ENCODE results near the gene C10orf95.
A peak's percentile ranks its signal among the peaks of the same experiment; 100 is the strongest.

Gene C10orf95

DNA sequence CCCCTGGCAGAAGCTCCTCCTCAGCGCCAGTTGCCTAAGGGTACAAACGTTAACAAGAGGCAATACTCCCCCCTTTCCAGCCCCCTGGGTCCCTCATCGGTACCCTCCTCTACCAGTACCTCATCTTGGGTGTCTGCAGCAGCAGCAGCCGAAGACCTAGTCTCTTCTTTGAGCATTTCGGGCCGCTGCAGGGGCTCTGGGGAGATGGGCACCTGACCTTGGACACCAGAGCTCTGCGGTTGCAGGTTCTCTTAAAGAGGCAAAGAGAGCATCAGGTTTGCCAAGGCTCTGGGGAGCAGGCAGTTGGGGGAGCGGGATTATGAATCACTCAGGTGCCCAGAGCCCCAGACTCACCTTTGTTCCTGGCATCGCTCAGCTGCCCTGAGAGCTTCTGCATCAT is 27.2 kb downstream of the C10orf95 start:
- DNase-seq (ENCODE audit: low read depth in 1 of 2, low spot score in 1 of 2), result no peak
- in situ Hi-C loops (cut with HindIII; ENCODE audit: low pct_unique_long_range_greater_than_20kb, low sequenced_read_pairs), result no loop called here
- no peak for TF ChIP-seq JUND (IDR thresholded peaks at IDR 0.05; ENCODE audit: low read depth)

DNA sequence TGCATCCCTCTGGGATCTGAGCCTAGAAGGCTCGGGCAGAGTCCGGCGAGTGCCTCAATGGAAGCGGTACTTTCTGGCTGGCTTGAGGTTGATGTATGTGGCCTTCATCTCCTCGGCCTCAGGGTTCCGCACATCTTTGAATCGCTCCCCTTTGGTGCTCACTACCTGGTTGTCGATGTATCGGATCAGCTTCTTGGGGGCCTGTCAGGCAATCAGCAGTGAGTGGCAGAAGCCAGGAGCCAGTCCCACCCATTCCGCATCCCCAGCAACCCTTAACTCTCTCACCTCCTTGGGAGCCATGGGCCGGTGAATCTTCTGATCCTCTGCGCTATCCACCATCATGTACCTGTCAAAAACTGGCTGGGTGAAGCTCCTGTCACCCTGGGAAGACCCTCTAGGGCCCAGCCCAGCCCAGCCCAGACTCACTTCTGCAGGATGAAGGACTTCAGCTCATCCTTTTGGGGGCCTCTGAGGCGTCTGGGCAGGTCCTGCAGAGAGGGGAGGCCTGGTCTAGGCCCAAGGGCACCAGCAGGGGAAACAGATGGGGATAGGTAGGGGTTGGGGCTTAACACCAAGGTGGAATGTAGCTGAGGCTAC is 27.9 kb downstream of the C10orf95 start:
- DNase-seq (ENCODE audit: low read depth in 1 of 2, low spot score in 1 of 2), result no peak
- no peak for TF ChIP-seq JUND (IDR thresholded peaks at IDR 0.05; ENCODE audit: low read depth)
- in situ Hi-C loops (cut with HindIII; ENCODE audit: low pct_unique_long_range_greater_than_20kb, low sequenced_read_pairs), result no loop called here

DNA sequence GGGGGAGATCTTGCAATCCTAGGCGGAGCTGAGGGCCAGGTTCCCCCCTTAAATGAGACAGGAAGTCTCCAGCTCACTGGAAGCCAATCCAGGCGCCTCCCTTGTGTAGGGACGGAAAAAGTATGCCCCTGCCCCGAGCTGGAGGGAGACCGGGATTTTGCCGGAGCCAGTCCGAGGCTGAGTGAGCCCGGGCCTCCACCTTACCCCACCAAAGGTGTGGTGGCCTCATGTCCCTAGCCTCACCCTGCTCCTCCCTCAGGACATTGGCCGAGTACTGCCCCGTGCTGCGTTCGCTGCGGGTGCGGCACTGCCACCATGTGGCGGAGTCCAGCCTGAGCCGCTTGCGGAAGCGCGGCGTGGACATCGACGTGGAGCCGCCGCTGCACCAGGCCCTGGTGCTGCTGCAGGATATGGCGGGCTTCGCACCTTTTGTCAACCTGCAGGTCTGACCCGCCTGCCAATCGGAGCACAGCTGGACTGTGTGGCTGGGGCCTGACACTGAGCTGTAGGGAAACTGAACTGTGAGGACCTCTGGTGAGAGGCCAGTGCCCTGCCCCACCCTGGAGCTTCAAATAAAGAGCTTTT is 28.7 kb downstream of the C10orf95 start:
- no peak for TF ChIP-seq JUND (IDR thresholded peaks at IDR 0.05; ENCODE audit: low read depth)
- peak; percentile 91 to 92 for DNase-seq (ENCODE audit: low read depth in 1 of 2, low spot score in 1 of 2)
- in situ Hi-C loops (cut with HindIII; ENCODE audit: low pct_unique_long_range_greater_than_20kb, low sequenced_read_pairs), result no loop called here

DNA sequence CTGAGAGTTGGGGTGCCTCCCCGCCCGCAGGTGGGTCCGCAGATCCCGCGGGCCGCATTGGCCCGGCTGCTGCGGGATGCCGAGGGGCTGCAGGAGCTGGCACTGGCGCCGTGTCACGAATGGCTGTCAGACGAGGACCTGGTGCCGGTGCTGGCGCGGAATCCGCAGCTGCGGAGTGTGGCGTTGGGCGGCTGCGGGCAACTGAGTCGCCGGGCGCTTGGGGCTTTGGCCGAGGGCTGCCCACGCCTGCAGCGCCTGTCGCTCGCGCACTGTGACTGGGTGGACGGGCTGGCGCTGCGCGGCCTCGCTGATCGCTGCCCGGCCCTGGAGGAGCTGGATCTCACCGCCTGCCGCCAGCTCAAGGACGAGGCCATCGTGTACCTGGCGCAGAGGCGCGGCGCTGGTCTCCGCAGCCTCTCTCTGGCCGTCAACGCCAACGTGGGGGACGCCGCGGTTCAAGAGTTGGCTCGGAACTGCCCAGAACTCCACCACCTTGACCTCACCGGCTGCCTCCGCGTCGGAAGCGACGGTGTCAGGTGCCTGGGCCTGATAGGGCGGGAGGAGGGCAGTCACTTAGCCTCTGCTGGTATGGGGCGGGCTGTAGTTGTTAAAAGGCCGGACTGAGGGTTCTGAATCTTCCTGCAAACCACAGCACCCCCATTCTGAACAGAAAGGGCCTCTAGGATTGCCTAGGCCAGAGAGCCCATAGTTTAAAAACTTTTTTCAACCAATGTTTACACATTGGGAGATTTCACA is 29.4 kb downstream of the C10orf95 start:
- no peak for TF ChIP-seq JUND (IDR thresholded peaks at IDR 0.05; ENCODE audit: low read depth)
- in situ Hi-C loops (cut with HindIII; ENCODE audit: low pct_unique_long_range_greater_than_20kb, low sequenced_read_pairs), result no loop called here
- peak in 1 of 2 experiments; percentile 71 for DNase-seq (ENCODE audit: low read depth in 1 of 2, low spot score in 1 of 2)

DNA sequence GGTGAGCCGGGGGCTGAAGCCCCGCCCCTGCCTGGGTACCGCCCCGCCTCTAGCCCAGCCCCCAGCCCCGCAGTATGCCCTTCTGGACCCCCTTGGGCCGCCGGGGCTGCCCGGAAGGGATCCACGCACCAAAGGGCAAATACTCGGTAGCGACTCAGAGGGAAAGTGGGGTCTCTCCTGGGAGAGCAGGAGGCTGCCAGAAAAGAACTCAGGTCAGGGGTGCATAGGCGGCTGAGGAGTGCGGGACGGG is 29.9 kb downstream of the C10orf95 start:
- DNase-seq (ENCODE audit: low read depth in 1 of 2, low spot score in 1 of 2), result no peak
- in situ Hi-C loops (cut with HindIII; ENCODE audit: low pct_unique_long_range_greater_than_20kb, low sequenced_read_pairs), result no loop called here
- TF ChIP-seq JUND (IDR thresholded peaks at IDR 0.05; ENCODE audit: low read depth), result no peak

DNA sequence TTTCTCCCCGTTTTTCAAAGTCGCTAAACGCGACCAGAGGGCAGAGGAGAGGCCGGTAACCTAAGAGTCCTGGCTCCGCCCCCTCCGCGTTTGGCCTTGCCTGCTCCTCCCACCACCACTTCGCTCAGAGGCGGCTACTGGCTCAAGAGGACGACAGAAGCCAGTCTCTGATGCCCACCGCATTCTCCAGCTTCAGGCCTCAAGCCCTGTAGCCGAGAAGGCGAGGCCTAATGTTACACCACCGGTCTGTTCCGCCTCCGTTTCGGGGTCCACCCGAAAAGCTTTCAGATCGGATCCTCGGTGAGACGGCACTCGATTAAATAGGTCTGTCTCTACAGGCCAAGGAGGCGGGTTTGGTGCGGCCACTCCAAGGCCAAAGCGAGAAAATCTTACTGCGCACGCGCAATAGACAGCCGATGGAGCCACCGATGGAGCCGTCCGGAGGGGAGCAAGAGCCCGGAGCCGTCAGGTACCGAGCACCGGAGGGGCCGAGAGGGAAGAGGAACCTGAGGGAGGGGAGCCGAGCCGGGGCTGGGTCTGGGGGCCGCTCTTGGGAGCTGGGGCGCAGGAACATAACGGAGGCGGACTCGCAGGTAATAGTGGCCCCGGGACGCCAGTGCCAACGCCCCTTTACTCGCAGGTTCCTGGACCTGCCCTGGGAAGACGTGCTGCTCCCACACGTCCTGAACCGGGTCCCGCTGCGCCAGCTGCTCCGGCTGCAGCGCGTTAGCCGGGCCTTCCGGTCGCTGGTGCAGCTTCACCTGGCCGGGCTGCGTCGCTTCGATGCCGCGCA is 30.4 kb downstream of the C10orf95 start, which contains the start of gene FBXL15:
FBXL15 (plus strand) TSS at position 123 of the 793 bp plus-strand sequence; CDS start at position 417, 294 bp downstream.
- in situ Hi-C loops (cut with HindIII; ENCODE audit: low pct_unique_long_range_greater_than_20kb, low sequenced_read_pairs), result no loop called here
- no peak for TF ChIP-seq JUND (IDR thresholded peaks at IDR 0.05; ENCODE audit: low read depth)
- DNase-seq (ENCODE audit: low read depth in 1 of 2, low spot score in 1 of 2), result peak; percentile 98 to 99

DNA sequence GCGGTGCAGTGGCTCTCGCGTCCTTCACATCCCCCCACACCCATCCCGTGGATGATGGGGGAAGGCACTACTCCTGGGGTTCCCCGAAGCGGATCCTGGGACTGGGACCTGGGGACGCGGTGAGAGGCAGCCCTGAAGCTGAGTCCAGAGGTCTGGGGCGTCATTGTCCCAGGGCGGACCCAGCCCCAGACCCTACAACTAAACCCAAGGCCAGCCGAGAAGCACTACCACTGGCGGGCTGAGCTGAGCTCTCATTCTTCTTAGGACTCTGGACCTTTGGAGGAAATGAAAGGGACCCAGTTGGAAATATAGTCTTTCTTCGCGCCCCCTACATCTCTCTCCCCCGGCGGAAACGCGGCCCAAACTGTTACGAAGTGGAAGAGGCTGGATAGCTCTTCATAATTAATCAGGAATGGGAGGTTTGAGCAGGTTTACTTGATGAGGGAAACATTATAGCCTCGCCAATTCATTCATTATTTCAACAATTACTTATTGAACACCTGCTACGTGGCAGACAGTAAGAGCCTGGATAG is 31.1 kb downstream of the C10orf95 start:
- no peak for TF ChIP-seq JUND (IDR thresholded peaks at IDR 0.05; ENCODE audit: low read depth)
- DNase-seq (ENCODE audit: low read depth in 1 of 2, low spot score in 1 of 2), result no peak
- in situ Hi-C loops (cut with HindIII; ENCODE audit: low pct_unique_long_range_greater_than_20kb, low sequenced_read_pairs), result no loop called here

DNA sequence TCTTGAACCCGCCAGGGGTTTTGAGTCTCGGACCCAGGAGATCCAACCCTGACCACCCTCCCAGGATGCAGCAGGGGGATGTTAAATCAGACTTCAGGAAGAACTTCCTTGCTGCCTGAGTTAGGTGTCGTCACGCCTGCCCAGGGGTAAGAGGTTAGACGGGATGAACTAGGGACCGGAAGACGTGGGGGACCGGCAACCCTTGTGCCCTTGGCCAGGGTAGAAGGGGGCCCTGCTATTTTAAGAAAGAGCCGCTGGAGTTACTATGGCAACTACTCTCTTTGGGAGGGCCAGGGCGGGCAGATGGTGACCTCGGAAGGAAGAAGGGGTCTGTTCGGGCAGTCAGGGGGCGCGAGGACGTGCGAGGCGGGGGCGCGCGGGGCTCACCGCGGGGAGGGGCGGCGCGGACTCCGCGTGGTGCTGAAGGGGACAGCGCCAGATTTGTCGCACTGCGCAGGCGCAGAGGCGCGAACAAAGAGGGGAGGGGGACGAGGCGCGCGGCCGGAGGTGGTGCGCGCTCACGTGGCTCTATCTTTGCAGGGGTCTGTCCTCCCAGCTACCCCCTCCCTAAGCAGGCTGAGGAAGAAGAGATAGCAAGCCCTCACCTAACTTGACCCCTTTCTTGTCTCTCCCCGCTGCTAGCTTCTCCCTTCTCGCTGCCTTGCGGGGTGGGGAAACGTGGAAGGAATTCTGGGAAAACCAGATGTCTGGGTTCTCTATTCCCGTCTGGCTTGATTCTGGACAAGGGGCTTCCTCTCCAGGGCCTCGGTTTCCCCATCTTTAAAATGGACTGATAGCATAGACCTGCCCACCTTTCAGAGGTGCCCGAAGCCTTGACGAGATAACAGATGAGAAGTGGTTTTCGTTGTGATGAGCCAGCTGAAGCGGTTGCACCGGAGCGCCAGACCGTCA is 31.8 kb downstream of the C10orf95 start:
- no peak for TF ChIP-seq JUND (IDR thresholded peaks at IDR 0.05; ENCODE audit: low read depth)
- DNase-seq (ENCODE audit: low read depth in 1 of 2, low spot score in 1 of 2), result peak; percentile 71 to 81
- in situ Hi-C loops (cut with HindIII; ENCODE audit: low pct_unique_long_range_greater_than_20kb, low sequenced_read_pairs), result no loop called here

DNA sequence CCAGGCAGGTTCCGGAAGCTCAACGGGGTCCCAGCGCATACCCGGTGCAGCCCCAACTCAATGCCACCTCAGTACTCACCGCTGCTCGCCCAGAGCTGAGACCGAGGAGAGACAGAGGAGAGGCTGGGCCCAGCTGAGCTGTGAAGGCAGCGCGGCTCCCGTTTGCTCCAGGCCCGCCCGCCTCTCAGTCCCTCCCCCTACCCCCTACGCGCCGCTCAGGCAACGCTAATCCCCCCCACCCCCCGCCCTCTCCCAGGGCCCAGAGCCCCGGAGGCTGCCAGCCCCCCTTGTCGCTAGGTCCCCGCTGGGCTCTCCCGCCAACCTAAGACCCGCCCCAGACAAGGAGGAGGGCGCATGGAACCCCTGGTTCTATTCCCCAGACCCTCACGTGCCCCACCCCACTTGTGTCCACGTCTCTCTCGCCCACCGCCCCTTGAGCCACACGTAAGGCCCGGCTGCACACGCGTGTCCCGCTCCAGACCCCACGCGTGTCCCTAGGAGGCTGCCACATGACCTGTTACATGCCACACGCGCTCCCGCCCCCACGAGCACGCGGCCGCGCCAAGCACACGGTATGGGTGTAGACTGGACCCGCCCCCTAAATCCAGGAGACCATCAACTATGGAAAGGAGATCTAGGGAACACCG is 32.6 kb downstream of the C10orf95 start, which contains the start of gene PSD:
PSD (minus strand) TSS at position 164 of the 647 bp plus-strand sequence. CDS start 1,747 bp downstream, outside the sequence.
- no peak for DNase-seq (ENCODE audit: low read depth in 1 of 2, low spot score in 1 of 2)
- TF ChIP-seq JUND (IDR thresholded peaks at IDR 0.05; ENCODE audit: low read depth), result no peak
- in situ Hi-C loops (cut with HindIII; ENCODE audit: low pct_unique_long_range_greater_than_20kb, low sequenced_read_pairs), result no loop called here

DNA sequence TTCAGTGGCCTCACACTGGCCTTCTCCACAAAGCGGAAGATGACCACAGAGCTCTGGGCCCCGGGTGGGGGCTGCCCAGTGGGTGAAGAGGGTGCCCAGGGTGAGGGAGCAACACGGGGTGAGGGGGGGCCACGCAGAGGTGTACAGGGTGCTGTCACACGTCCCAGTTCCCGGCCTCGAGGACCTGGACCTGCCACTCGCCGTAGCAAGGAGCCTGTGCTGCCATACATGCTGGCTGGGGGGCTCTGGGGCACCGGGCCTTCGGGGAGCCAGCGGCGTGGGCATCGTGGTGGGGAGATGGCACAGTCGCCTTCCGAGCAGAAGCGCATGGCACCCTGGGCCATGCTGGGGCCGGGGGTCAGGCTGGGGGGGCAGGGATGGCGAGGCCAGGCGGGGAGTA is 34.6 kb downstream of the C10orf95 start:
- in situ Hi-C loops (cut with HindIII; ENCODE audit: low pct_unique_long_range_greater_than_20kb, low sequenced_read_pairs), result no loop called here
- DNase-seq (ENCODE audit: low read depth in 1 of 2, low spot score in 1 of 2), result no peak
- no peak for TF ChIP-seq JUND (IDR thresholded peaks at IDR 0.05; ENCODE audit: low read depth)

DNA sequence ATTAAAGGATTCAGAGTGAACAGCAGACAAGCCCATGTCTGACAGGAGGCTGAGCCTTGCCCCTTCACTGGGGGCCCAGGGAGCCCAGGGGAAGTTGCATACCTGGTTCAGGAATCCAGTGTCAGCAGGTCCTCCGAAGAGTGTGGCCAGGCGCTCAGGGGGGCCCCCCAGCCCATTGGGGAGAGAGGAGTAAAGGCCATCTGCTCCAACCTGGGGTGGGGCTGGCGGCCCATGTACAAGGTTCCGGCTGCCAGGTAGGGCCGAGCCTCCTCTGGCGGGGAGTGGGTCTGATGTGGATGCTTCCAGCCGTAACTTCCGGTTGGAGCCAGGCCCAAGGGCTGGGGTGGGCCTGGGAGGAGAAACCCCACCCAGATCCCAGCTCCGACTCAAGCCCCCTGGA is 35.1 kb downstream of the C10orf95 start:
- in situ Hi-C loops (cut with HindIII; ENCODE audit: low pct_unique_long_range_greater_than_20kb, low sequenced_read_pairs), result no loop called here
- DNase-seq (ENCODE audit: low read depth in 1 of 2, low spot score in 1 of 2), result no peak
- no peak for TF ChIP-seq JUND (IDR thresholded peaks at IDR 0.05; ENCODE audit: low read depth)

Data from T47D (cell line).